DND-41 (cell line): ENCODE measurements around the gene DVL1.

Experiments used
- ATAC-seq: fragments of 200-7000 bp; cut with Tn5 transposase; 3 replicates; pipeline ENCODE4 v1.9.1; 2021; ENCODE audit warnings: low read depth; ENCODE audit not compliant: insufficient read depth
- DNase-seq: peaks from one replicate; pipeline ENCODE4 v3.0.0-alpha.2; 2020
- H2AFZ ChIP-seq: 2 replicates; pipeline ENCODE4 v1.6.0; 2012; ENCODE audit warnings: low read depth, low read length
- H3K27ac ChIP-seq: 2 replicates; pipeline ENCODE4 v1.5.1; 2012; ENCODE audit warnings: low read length, inconsistent platforms
- H3K27me3 ChIP-seq: fragments of 200-600 bp; sonication (generic); 2 replicates; pipeline ENCODE4 v1.6.0; 2012; ENCODE audit warnings: low read length, mild to moderate bottlenecking, inconsistent platforms; ENCODE audit not compliant: insufficient read depth, poor library complexity
- H3K36me3 ChIP-seq: 2 replicates; pipeline ENCODE4 v1.5.1; 2012; ENCODE audit warnings: low read length, inconsistent platforms; ENCODE audit not compliant: insufficient read depth
- H3K4me1 ChIP-seq: 2 replicates; pipeline ENCODE4 v1.5.1; 2012; ENCODE audit warnings: mild to moderate bottlenecking, low read length; ENCODE audit not compliant: insufficient read depth
- H3K4me2 ChIP-seq: 2 replicates; pipeline ENCODE4 v1.6.0; 2012; ENCODE audit warnings: mild to moderate bottlenecking, moderate library complexity, low read length, inconsistent platforms; ENCODE audit not compliant: insufficient read depth
- H3K4me3 ChIP-seq, 2 experiments: fragments of 200-600 bp in 1 of 2; shearing (Covaris generic) in 1 of 2; 2 replicates each; pipeline ENCODE4 v1.5.1; 2012 to 2016; ENCODE audit warnings: inconsistent platforms in 2 of 2, low read length in 2 of 2, mild to moderate bottlenecking in 2 of 2, low read depth in 1 of 2, moderate library complexity in 1 of 2
- H3K79me2 ChIP-seq: 2 replicates; pipeline ENCODE4 v1.6.0; 2012; ENCODE audit warnings: low read length, inconsistent platforms; ENCODE audit not compliant: insufficient read depth
- H3K9ac ChIP-seq: 2 replicates; pipeline ENCODE4 v1.6.0; 2012; ENCODE audit warnings: low read depth, mild to moderate bottlenecking, inconsistent platforms, low read length, moderate library complexity
- H3K9me3 ChIP-seq: 2 replicates; pipeline ENCODE4 v1.5.1; 2012; ENCODE audit warnings: low read length, moderate library complexity, mild to moderate bottlenecking, inconsistent platforms; ENCODE audit not compliant: insufficient read depth, severe bottlenecking
- H4K20me1 ChIP-seq: 2 replicates; pipeline ENCODE4 v1.6.0; 2012; ENCODE audit warnings: low read length; ENCODE audit not compliant: insufficient read depth
- EZH2 ChIP-seq: IDR thresholded peaks from 3 replicates; pipeline ENCODE4 v1.6.1; 2012; ENCODE audit warnings: borderline replicate concordance, low read depth, mild to moderate bottlenecking, moderate library complexity, low read length, inconsistent platforms; ENCODE audit not compliant: severe bottlenecking
- TF ChIP-seq, protein P1 (sequence below): IDR thresholded peaks from 2 replicates; pipeline ENCODE4 v1.5.1; 2012; ENCODE audit warnings: borderline replicate concordance, low read length, moderate library complexity, mild to moderate bottlenecking; ENCODE audit not compliant: poor library complexity, severe bottlenecking; ENCODE audit errors: extremely low read depth

The DVL1 gene

DNA sequence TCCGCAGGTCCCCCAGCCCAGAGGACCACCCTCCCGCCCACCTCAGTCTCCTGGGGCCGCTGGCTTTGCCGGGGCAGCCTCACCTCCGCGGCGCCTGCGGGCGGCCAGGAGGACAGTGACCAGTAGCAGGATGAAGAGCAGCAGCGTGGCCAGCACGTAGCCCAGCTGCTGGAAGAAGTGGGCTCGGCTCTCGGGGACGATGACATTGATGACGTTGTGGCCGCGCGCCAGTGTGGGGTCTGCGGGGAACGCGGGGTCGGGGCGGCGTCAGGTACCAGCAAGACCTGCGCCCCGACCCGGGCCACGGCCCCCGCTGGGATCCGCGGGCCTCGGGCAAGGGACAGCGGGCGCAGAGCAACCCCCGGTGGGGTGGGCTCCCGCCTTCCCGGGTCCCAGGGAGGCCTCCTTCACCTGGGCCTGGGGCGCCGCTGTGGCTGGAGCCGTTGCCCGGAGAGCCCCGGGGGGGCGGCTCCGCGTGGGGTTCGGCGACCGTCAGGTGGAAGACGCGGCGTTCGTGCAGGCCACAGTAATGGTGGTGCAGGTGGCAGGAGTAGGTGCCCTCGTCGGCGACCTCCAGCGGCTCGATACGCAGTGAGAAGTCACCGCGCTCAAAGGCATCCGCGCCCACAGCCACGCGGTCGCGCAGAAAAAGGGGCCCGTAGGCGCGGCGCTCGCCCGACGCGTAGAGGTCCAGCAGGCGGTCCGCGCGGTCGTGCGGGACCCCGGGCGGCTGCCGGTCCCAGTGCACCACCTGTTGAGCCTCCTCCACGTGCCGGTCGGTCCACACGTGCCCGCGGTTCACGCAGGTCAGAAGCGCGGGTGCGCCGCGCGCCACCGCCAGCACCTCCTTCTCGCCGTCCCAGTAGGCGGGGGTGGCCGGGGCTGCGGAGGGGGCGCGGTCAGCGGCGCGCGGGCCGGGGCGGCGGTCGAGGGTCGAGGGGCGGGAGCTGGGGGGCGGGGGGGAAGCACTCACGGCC lies 5.3 kb upstream of the DVL1 start:
- Histone ChIP-seq H2AFZ (no peak overlapping the region), H3K4me1 (peaks cover 5% of the 10 kb centered on the region), H4K20me1 (peaks cover 22% of the 10 kb centered on the region), H3K79me2 (no peaks in the 10 kb centered on the region), H3K4me3 (no peak overlapping the region), H3K36me3 (no peaks in the 10 kb centered on the region), H3K27ac (no peak overlapping the region), H3K9me3 (no peaks in the 10 kb centered on the region), H3K27me3 (no peaks in the 10 kb centered on the region), H3K4me2 (no peak overlapping the region), H3K9ac (no peak overlapping the region)
- no peak for TF ChIP-seq EZH2
- TF ChIP-seq, protein P1, sequence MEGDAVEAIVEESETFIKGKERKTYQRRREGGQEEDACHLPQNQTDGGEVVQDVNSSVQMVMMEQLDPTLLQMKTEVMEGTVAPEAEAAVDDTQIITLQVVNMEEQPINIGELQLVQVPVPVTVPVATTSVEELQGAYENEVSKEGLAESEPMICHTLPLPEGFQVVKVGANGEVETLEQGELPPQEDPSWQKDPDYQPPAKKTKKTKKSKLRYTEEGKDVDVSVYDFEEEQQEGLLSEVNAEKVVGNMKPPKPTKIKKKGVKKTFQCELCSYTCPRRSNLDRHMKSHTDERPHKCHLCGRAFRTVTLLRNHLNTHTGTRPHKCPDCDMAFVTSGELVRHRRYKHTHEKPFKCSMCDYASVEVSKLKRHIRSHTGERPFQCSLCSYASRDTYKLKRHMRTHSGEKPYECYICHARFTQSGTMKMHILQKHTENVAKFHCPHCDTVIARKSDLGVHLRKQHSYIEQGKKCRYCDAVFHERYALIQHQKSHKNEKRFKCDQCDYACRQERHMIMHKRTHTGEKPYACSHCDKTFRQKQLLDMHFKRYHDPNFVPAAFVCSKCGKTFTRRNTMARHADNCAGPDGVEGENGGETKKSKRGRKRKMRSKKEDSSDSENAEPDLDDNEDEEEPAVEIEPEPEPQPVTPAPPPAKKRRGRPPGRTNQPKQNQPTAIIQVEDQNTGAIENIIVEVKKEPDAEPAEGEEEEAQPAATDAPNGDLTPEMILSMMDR: no peak
- ATAC-seq (no peak), DNase-seq (no peak)

DNA sequence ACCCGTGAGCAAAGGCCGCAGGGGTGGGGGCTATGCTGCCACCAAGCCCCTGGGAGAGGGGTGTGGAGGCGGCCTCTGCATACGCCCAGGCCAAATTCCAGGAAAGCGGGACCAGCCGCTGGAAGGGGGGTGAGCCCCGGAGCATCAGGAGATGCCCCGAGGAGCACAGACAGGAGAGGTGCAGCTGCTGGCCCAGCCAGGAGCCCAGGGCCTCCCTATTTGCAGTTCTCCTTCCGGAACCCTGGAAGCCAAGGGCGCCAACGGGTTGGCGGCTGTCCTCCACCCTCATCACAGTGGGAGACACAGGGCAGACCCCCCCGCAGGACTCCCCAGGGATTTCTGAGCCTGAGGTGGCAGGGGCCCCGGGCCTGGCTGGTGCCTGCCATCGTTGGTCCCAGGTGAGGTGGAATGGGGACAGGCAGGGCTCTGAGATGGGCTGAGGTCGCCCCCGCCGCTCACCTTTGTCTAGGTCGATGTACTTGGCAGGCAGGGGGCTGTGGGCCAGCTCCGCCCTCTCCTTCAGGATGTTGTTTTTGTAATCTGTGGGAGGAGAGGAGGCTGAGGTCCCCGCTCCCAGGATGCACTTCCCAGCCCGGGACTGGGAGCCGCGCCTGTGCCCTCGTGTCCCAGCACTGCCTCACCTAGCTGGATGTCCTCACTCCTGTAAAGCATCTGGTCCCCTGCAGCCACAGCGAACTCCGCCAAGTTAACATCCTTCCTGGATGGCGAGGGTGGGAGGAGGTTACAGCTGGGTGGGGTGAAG lies 4.4 kb upstream of the DVL1 start:
- Histone ChIP-seq H3K4me2 (no peak overlapping the region), H3K79me2 (peaks cover 4% of the 10 kb centered on the region), H3K4me3 (no peak overlapping the region), H3K27me3 (no peaks in the 10 kb centered on the region), H3K27ac (no peak overlapping the region), H3K9me3 (no peaks in the 10 kb centered on the region), H3K9ac (no peak overlapping the region), H3K4me1 (peaks cover 5% of the 10 kb centered on the region), H4K20me1 (peaks cover 22% of the 10 kb centered on the region), H2AFZ (no peak overlapping the region), H3K36me3 (no peaks in the 10 kb centered on the region; the same call in 1 of the 2 replicates)
- ATAC-seq (no peak), DNase-seq (no peak)
- no peak for TF ChIP-seq EZH2
- TF ChIP-seq, protein P1: no peak

- peaks cover 12% of the 10 kb centered on the region for H3K4me1 ChIP-seq
- no peaks in the 10 kb centered on the region; the same call in 1 of the 2 replicates for H3K36me3 ChIP-seq
- no peak for TF ChIP-seq EZH2
- TF ChIP-seq, protein P1: no peak
- no peak overlapping the region for H3K27ac ChIP-seq
- no peak overlapping the region for H3K4me2 ChIP-seq
- no peak overlapping the region for H2AFZ ChIP-seq
- H4K20me1 ChIP-seq: peaks cover 29% of the 10 kb centered on the region
- H3K9ac ChIP-seq: no peak overlapping the region
- ATAC-seq: peak; percentile 23; the same call in 2 of the 3 replicates
- peaks cover 10% of the 10 kb centered on the region for H3K79me2 ChIP-seq
- H3K9me3 ChIP-seq: no peaks in the 10 kb centered on the region
- peak; percentile 37 for DNase-seq
- no peaks in the 10 kb centered on the region for H3K27me3 ChIP-seq
- no peak overlapping the region for H3K4me3 ChIP-seq
Measured at GRCh38 chr1:1352786-1353388, 3.7 kb upstream of the DVL1 start.
